ENCODE results near the gene DAZAP1. TPM values are rescaled to one million over a fixed set of nuclear protein-coding genes. Genes with fewer than 3 reads are reported as not detected.

Gene DAZAP1
- total and polyA plus RNA-seq, 5 donors: 65.3 to 92.1 (median 82.7) TPM

DNA sequence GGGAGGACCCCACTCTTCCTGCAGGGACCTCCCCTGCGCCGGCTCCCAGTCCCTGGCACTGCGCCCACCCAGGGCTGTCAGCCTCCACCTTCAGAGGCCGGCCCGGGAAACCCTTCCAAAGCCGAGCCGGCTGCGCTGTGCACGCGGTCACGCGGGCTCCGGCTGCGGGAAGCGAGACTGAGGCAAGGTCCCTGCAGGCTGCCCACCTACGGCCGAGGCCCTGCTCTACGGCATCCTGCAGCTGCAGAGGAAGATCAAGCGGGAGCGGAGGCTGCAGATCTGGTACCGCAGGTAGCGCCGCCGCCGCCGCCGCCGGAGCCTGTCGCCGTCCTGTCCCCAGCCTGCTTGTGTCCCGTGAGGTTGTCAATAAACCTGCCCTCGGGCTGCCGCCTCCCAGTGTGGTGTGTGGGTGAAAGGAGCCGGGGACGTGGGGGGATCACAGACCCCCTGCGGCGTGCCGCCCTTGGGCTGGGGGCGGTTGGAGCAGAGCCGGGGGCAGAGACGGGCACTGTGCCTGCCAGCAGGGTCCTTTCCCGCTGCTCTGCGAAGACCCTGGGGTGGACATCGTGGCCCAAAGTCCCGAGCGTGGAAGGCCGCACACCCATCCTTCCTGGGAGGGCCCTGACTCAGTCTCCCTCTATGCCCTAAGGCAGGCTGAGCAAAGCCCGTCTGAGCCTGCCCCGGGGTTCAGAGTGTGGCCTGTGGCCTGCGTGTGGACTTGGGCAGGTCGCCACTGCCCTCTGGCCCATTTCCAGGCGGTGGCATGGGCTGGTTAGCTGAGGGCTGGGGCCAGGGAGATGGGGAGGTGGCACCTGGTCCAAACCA is 12.0 kb upstream of the DAZAP1 start:
- 81% methylated on average over 52 of the region's 52 CpGs for WGBS
- no peak overlapping the region for H3K27ac ChIP-seq (ENCODE audit: low read length)
- intact Hi-C loops (cut with DNase I): no loop called here
- ATAC-seq: peak in 1 of 2 donors; percentile 0
- no peaks in the 10 kb centered on the region for H3K27me3 ChIP-seq (ENCODE audit: control insufficient read depth, insufficient read depth)
- no peaks in the 10 kb centered on the region for H3K9me3 ChIP-seq (ENCODE audit: control insufficient read depth, low read length)
- H3K4me1 ChIP-seq (ENCODE audit: control insufficient read depth, insufficient read depth, low read length): peaks cover 6% of the 10 kb centered on the region
- H3K4me3 ChIP-seq (ENCODE audit: low read length): no peak overlapping the region
- DNase-seq: peak in 1 of 3 donors; percentile 62

- Histone ChIP-seq H3K27ac (ENCODE audit: low read length) (no peak overlapping the region), H3K4me3 (ENCODE audit: low read length) (no peak overlapping the region), H3K4me1 (ENCODE audit: control insufficient read depth, insufficient read depth, low read length) (peaks cover 6% of the 10 kb centered on the region), H3K27me3 (ENCODE audit: control insufficient read depth, insufficient read depth) (no peaks in the 10 kb centered on the region), H3K9me3 (ENCODE audit: control insufficient read depth, low read length) (no peaks in the 10 kb centered on the region)
- DNase-seq (peak; percentile 44 to 80 (median 77)), ATAC-seq (peak; percentile 23 to 29)
- 32% methylated on average over 25 of the region's 25 CpGs for WGBS
- intact Hi-C loops (cut with DNase I): no loop called here
Measured at GRCh38 chr19:1396019-1396767, 11.2 kb upstream of the DAZAP1 start.

DNA sequence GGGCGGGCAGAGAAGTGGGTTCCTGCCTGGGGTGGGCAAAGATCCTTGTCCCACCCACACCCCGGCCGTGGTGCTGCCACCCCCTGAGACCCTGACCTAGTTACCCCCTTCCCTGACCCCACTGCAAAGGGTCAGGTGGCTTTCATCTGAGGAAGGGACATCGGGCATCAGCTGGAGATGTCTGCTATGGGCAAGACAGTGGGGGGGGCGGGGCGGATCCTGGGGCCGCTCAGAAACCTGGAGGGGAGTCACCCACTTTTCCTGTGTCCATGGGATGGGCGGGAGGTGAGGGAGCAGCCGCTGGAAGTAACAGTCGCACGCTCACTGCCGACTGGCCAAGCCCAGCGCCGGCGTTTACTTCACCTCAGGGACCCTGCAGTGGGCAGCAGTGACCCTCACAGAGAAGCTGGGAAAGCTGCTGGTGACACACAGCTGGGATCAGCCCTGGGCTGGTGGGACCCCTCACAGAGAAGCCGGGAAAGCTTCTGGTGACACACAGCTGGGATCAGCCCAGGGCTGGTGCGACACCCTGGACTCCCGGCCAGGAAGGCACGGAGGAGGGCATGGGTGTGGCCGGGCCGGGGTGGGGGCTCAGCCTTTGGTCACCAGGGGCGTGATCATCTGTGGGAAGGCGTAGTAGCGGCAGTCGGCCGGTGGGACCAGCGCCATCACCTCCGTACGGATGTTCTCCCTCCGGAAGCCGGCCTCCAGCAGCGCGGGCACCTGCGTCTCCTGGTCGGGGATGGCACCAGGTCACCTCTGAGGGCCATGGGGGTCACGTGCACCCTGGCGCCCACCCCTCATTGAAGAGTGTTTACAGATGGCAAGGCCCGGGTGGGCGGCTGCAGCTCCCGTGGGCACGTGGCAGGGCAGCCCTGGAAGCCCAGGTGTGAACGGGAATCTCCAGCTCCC is 10.4 kb upstream of the DAZAP1 start:
- H3K9me3 ChIP-seq (ENCODE audit: control insufficient read depth, low read length): no peaks in the 10 kb centered on the region
- ATAC-seq (no peak), DNase-seq (peak in 1 of 3 donors; percentile 49)
- no peak overlapping the region for H3K27ac ChIP-seq (ENCODE audit: low read length)
- no peak overlapping the region for H3K4me3 ChIP-seq (ENCODE audit: low read length)
- intact Hi-C loops (cut with DNase I): no loop called here
- H3K27me3 ChIP-seq (ENCODE audit: control insufficient read depth, insufficient read depth): no peaks in the 10 kb centered on the region
- H3K4me1 ChIP-seq (ENCODE audit: control insufficient read depth, insufficient read depth, low read length): peaks cover 6% of the 10 kb centered on the region
- WGBS: 70% methylated on average over 42 of the region's 42 CpGs

DNA sequence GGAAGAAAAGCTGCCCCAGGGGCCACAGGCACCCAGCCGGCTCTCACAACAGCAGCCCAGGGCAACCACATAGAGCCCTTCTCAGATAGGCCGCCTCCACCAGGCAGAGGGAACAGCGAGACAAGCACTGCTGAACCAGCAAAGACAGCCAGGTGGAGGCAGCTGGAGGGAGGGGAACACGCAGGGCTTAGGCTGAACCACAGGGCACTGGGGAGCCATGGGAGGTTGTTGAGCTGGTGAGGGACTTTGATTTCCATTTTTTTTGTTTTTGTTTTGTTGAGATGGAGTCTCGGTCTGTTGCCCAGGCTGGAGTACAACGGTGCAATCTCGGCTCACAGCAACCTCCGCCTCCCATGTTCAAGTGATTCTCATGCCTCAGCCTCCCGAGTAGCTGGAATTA is 9.5 kb upstream of the DAZAP1 start:
- Histone ChIP-seq H3K27me3 (ENCODE audit: control insufficient read depth, insufficient read depth) (no peaks in the 10 kb centered on the region), H3K4me3 (ENCODE audit: low read length) (no peak overlapping the region), H3K27ac (ENCODE audit: low read length) (no peak overlapping the region), H3K9me3 (ENCODE audit: control insufficient read depth, low read length) (no peaks in the 10 kb centered on the region), H3K4me1 (ENCODE audit: control insufficient read depth, insufficient read depth, low read length) (peaks cover 6% of the 10 kb centered on the region)
- 94% methylated on average over 9 of the region's 9 CpGs for WGBS
- intact Hi-C loops (cut with DNase I): no loop called here
- ATAC-seq (no peak), DNase-seq (no peak)

DNA sequence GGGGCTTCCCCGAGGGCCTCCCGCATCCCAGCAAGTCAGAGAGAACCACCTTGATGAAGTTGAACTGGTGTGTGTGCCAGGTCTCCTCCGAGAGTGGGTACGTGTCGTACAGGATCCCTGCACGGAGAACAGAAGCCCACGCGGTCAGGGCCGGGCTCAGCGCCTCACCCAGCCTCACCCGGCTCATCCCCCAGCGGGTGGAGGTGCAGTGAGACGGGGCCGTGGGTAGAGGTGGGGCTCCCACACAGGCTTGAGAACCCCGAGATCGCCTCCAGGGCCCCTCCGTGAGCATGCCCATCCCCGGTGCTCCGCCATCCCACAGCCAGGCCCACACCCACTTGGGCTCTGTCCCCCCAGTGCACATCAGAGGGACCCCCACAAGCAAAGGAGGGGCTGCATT is 8.3 kb upstream of the DAZAP1 start:
- 88% methylated on average over 19 of the region's 19 CpGs for WGBS

GRCh38 chr19:1399745-1400144 is 7.6 kb upstream of the DAZAP1 start:
- H3K4me1 ChIP-seq (ENCODE audit: control insufficient read depth, insufficient read depth, low read length): peaks cover 6% of the 10 kb centered on the region
- 92% methylated on average over 15 of the region's 15 CpGs for WGBS
- H3K4me3 ChIP-seq (ENCODE audit: low read length): no peak overlapping the region
- peak in 1 of 2 donors; percentile 1 for ATAC-seq
- H3K27me3 ChIP-seq (ENCODE audit: control insufficient read depth, insufficient read depth): no peaks in the 10 kb centered on the region
- intact Hi-C loops (cut with DNase I): no loop called here
- DNase-seq: peak in 1 of 3 donors; percentile 54
- H3K27ac ChIP-seq (ENCODE audit: low read length): no peak overlapping the region
- no peaks in the 10 kb centered on the region for H3K9me3 ChIP-seq (ENCODE audit: control insufficient read depth, low read length)

More for the DNA sequence above, 8.3 kb upstream of the DAZAP1 start:
- no peak for DNase-seq
- Histone ChIP-seq H3K4me3 (ENCODE audit: low read length) (no peak overlapping the region), H3K27ac (ENCODE audit: low read length) (no peak overlapping the region), H3K27me3 (ENCODE audit: control insufficient read depth, insufficient read depth) (no peaks in the 10 kb centered on the region), H3K9me3 (ENCODE audit: control insufficient read depth, low read length) (no peaks in the 10 kb centered on the region), H3K4me1 (ENCODE audit: control insufficient read depth, insufficient read depth, low read length) (peaks cover 6% of the 10 kb centered on the region)
- intact Hi-C loops (cut with DNase I): no loop called here
- no peak for ATAC-seq

- 23% methylated on average over 36 of the region's 36 CpGs for WGBS
- intact Hi-C loops (cut with DNase I): no loop called here
- DNase-seq (peak; percentile 66 to 86 (median 86)), ATAC-seq (peak; percentile 65 to 66)
- Histone ChIP-seq H3K27me3 (ENCODE audit: control insufficient read depth, insufficient read depth) (no peaks in the 10 kb centered on the region), H3K4me3 (ENCODE audit: low read length) (peak overlapping the region; percentile 64), H3K9me3 (ENCODE audit: control insufficient read depth, low read length) (no peaks in the 10 kb centered on the region), H3K27ac (ENCODE audit: low read length) (peak overlapping the region; percentile 61), H3K4me1 (ENCODE audit: control insufficient read depth, insufficient read depth, low read length) (peaks cover 6% of the 10 kb centered on the region)
Measured at GRCh38 chr19:1400281-1401137, 6.9 kb upstream of the DAZAP1 start.

- WGBS: 1% methylated on average over 87 of the region's 87 CpGs
- ATAC-seq (peak; percentile 47 to 65), DNase-seq (peak; percentile 48 to 85 (median 82))
- H3K4me3 ChIP-seq (ENCODE audit: low read length): peak within 1 kb of the TSS; percentile 64
- H3K27me3 ChIP-seq (ENCODE audit: control insufficient read depth, insufficient read depth): no peaks in the 10 kb centered on the region
- peaks cover 5% of the 10 kb centered on the region for H3K4me1 ChIP-seq (ENCODE audit: control insufficient read depth, insufficient read depth, low read length)
- H3K9me3 ChIP-seq (ENCODE audit: control insufficient read depth, low read length): no peaks in the 10 kb centered on the region
- H3K27ac ChIP-seq (ENCODE audit: low read length): peak within 1 kb of the TSS; percentile 61
- intact Hi-C loops (cut with DNase I): no loop called here
Measured at GRCh38 chr19:1401138-1401888, 6.1 kb upstream of the DAZAP1 start, which contains the start of gene GAMT. Gene GAMT, minus strand, starts transcription at chr19:1401542. Its CDS starts 66 bp downstream, at chr19:1401476.

DNA sequence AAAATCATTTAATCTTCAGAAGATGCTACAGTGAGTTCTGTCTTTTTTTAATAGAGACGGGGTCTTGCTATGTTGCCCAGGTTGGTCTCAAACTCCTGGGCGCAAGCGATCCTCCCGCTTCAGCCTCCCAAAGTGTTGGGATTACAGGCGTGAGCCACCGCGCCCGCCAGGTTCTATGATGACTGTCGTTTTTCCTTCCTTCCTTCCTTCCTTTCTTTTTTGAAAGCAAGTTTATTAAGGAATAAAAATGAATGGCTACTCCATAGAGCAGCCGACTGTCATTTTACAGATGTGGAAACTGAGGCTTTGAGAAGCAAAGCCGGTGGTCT is 5.5 kb upstream of the DAZAP1 start:
- Histone ChIP-seq H3K4me3 (ENCODE audit: low read length) (no peak overlapping the region), H3K9me3 (ENCODE audit: control insufficient read depth, low read length) (no peaks in the 10 kb centered on the region), H3K27ac (ENCODE audit: low read length) (no peak overlapping the region), H3K4me1 (ENCODE audit: control insufficient read depth, insufficient read depth, low read length) (peaks cover 3% of the 10 kb centered on the region), H3K27me3 (ENCODE audit: control insufficient read depth, insufficient read depth) (no peaks in the 10 kb centered on the region)
- DNase-seq (no peak), ATAC-seq (no peak)
- 49% methylated on average over 11 of the region's 11 CpGs for WGBS
- intact Hi-C loops (cut with DNase I): no loop called here

Measured in right cardiac atrium (tissue), 5 donors.